ENCODE results near the gene NOTCH2.

NOTCH2 gene

DNA sequence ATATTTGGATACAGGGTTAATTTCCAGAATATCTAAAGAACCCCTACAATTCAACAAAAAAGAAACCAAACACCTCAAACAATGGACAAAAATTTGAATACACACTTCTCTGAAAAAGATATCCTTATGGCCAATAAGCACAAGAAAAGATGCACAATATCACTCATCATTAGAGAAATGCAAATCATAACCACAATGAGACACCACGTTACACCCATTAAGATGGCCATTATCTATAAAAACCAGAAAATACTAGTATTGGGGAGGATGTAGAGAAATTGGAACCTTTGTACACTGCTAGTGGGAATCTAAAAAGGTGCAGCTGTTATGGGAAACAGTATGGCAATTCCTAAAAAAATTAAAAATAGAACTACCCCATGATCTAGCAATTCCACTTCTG, 178.1 kb downstream of the NOTCH2 start:
- Histone ChIP-seq H3K14ac (ENCODE audit: low read length) (no peak overlapping the region), H3K9ac (ENCODE audit: low read depth, low read length, poor library complexity) (no peak overlapping the region), H3K4me1 (ENCODE audit: control insufficient read depth in 2 of 2, insufficient read depth in 1 of 2, low read depth in 1 of 2, low read length in 2 of 2) (no peaks in the 10 kb centered on the region), H2BK120ac (ENCODE audit: low read depth, low read length) (no peak overlapping the region), H3K23ac (ENCODE audit: low read depth, low read length, poor library complexity) (no peak overlapping the region), H3K18ac (ENCODE audit: low read length) (no peak overlapping the region), H4K8ac (ENCODE audit: low read depth, low read length) (no peak overlapping the region), H2BK15ac (ENCODE audit: low read length) (no peak overlapping the region), H3K79me1 (ENCODE audit: low read depth, low read length) (no peaks in the 10 kb centered on the region), H2AK5ac (ENCODE audit: low read depth, low read length) (no peak overlapping the region), H3K27me3 (ENCODE audit: control insufficient read depth in 3 of 3, insufficient read depth in 3 of 3, low read depth in 1 of 3, low read length in 3 of 3) (no peaks in the 10 kb centered on the region), H3K27ac (replicated peaks; ENCODE audit: low read length) (no peak overlapping the region), H2BK5ac (ENCODE audit: low read length) (no peak overlapping the region), H3K4me3 (ENCODE audit: low read length in 2 of 2) (no peak overlapping the region), H3K9me3 (replicated peaks in 1 of 2; ENCODE audit: control insufficient read depth in 2 of 2, insufficient read depth in 1 of 2, low read depth in 1 of 2, low read length in 2 of 2) (peaks cover 1 to 6% of the 10 kb centered on the region in 2 donors), H2BK12ac (ENCODE audit: low read length) (no peak overlapping the region), H2AFZ (ENCODE audit: low read length) (no peak overlapping the region), H3K4me2 (ENCODE audit: insufficient read depth, low read length, poor library complexity, severe bottlenecking) (no peak overlapping the region), H4K91ac (ENCODE audit: low read depth, low read length, poor library complexity) (no peak overlapping the region), H3K4ac (ENCODE audit: low read length) (no peak overlapping the region), H3K36me3 (replicated peaks in 1 of 2; ENCODE audit: control insufficient read depth in 2 of 2, insufficient read depth in 2 of 2, low read length in 2 of 2) (no peaks in the 10 kb centered on the region)
- WGBS, 2 donors (ENCODE audit: extremely low coverage in 2 of 2, insufficient read length in 2 of 2, insufficient replicate concordance in 1 of 2), result no CpG with 5 or more reads among the region's 1 CpG
- DNase-seq (ENCODE audit: low spot score), result no peak

DNA sequence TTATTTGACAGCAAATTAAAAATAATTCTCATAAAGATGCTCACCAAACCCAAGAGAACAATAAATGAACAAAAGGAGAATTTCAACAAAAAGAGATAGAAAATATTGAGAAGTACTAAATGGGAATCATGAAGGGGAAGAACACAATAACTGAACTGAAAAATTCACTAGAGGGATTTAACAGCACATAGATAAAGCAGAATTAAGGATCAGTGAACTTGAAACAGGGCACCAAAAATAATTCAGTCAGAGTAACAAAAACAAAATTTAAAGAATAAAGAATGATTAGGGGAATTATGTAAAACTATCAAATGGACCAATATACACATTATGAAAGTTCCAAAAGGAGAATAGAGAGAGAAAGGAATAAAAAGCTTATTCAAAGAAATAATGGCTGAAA, 181.0 kb downstream of the NOTCH2 start:
- Histone ChIP-seq H2BK12ac (ENCODE audit: low read length) (no peak overlapping the region), H3K9ac (ENCODE audit: low read depth, low read length, poor library complexity) (no peak overlapping the region), H2BK15ac (ENCODE audit: low read length) (no peak overlapping the region), H3K4me1 (ENCODE audit: control insufficient read depth in 2 of 2, insufficient read depth in 1 of 2, low read depth in 1 of 2, low read length in 2 of 2) (no peaks in the 10 kb centered on the region), H2BK120ac (ENCODE audit: low read depth, low read length) (no peak overlapping the region), H3K18ac (ENCODE audit: low read length) (no peak overlapping the region), H3K14ac (ENCODE audit: low read length) (no peak overlapping the region), H2AFZ (ENCODE audit: low read length) (no peak overlapping the region), H3K4me3 (ENCODE audit: low read length in 2 of 2) (no peak overlapping the region), H3K23ac (ENCODE audit: low read depth, low read length, poor library complexity) (no peak overlapping the region), H3K27me3 (ENCODE audit: control insufficient read depth in 3 of 3, insufficient read depth in 3 of 3, low read depth in 1 of 3, low read length in 3 of 3) (peaks cover 0 to 9% (median 0%) of the 10 kb centered on the region in 3 experiments), H3K79me1 (ENCODE audit: low read depth, low read length) (no peaks in the 10 kb centered on the region), H2AK5ac (ENCODE audit: low read depth, low read length) (no peak overlapping the region), H4K91ac (ENCODE audit: low read depth, low read length, poor library complexity) (no peak overlapping the region), H3K36me3 (replicated peaks in 1 of 2; ENCODE audit: control insufficient read depth in 2 of 2, insufficient read depth in 2 of 2, low read length in 2 of 2) (no peaks in the 10 kb centered on the region), H3K4ac (ENCODE audit: low read length) (no peak overlapping the region), H2BK5ac (ENCODE audit: low read length) (no peak overlapping the region), H3K27ac (replicated peaks; ENCODE audit: low read length) (no peak overlapping the region), H4K8ac (ENCODE audit: low read depth, low read length) (no peak overlapping the region), H3K4me2 (ENCODE audit: insufficient read depth, low read length, poor library complexity, severe bottlenecking) (no peak overlapping the region), H3K9me3 (replicated peaks in 1 of 2; ENCODE audit: control insufficient read depth in 2 of 2, insufficient read depth in 1 of 2, low read depth in 1 of 2, low read length in 2 of 2) (peaks cover 1 to 6% of the 10 kb centered on the region in 2 donors)
- no peak for DNase-seq (ENCODE audit: low spot score)

DNA sequence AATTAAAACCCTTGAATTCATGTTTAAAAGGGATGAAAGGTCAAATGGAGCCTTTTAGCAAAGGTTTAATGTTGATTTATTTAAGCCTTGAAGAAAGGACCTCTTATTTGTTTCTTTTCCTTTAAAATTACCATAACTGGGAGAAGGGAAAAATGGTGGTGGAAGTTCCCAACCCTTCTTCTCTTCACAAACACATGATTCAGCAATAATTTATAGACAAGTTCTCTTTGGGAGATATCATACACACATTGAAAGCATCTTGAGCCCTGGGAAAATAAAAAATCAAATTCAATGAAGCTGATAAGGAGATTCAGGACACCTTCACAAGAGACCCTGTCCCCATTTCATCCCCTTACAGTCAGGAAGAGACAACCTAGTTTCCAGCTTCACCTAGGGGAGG, 182.0 kb downstream of the NOTCH2 start:
- no peak overlapping the region for H2AK5ac ChIP-seq (ENCODE audit: low read depth, low read length)
- no peak overlapping the region for H3K4me3 ChIP-seq (ENCODE audit: low read length in 2 of 2)
- H3K23ac ChIP-seq (ENCODE audit: low read depth, low read length, poor library complexity), result no peak overlapping the region
- no peak overlapping the region for H3K4ac ChIP-seq (ENCODE audit: low read length)
- H3K9me3 ChIP-seq (replicated peaks in 1 of 2; ENCODE audit: control insufficient read depth in 2 of 2, insufficient read depth in 1 of 2, low read depth in 1 of 2, low read length in 2 of 2), result peaks cover 1 to 6% of the 10 kb centered on the region in 2 donors
- no peak overlapping the region for H4K8ac ChIP-seq (ENCODE audit: low read depth, low read length)
- H3K14ac ChIP-seq (ENCODE audit: low read length), result no peak overlapping the region
- H3K27ac ChIP-seq (replicated peaks; ENCODE audit: low read length), result no peak overlapping the region
- no peaks in the 10 kb centered on the region for H3K79me1 ChIP-seq (ENCODE audit: low read depth, low read length)
- H2AFZ ChIP-seq (ENCODE audit: low read length), result no peak overlapping the region
- H3K27me3 ChIP-seq (ENCODE audit: control insufficient read depth in 3 of 3, insufficient read depth in 3 of 3, low read depth in 1 of 3, low read length in 3 of 3), result peaks cover 0 to 9% (median 0%) of the 10 kb centered on the region in 3 experiments
- no peak overlapping the region for H2BK120ac ChIP-seq (ENCODE audit: low read depth, low read length)
- peaks cover 0 to 2% of the 10 kb centered on the region in 2 donors for H3K4me1 ChIP-seq (ENCODE audit: control insufficient read depth in 2 of 2, insufficient read depth in 1 of 2, low read depth in 1 of 2, low read length in 2 of 2)
- DNase-seq (ENCODE audit: low spot score), result no peak
- H3K18ac ChIP-seq (ENCODE audit: low read length), result no peak overlapping the region
- no peak overlapping the region for H2BK5ac ChIP-seq (ENCODE audit: low read length)
- no peak overlapping the region for H2BK15ac ChIP-seq (ENCODE audit: low read length)
- H2BK12ac ChIP-seq (ENCODE audit: low read length), result no peak overlapping the region
- H3K9ac ChIP-seq (ENCODE audit: low read depth, low read length, poor library complexity), result no peak overlapping the region
- H3K4me2 ChIP-seq (ENCODE audit: insufficient read depth, low read length, poor library complexity, severe bottlenecking), result no peak overlapping the region
- H4K91ac ChIP-seq (ENCODE audit: low read depth, low read length, poor library complexity), result no peak overlapping the region
- no peaks in the 10 kb centered on the region for H3K36me3 ChIP-seq (replicated peaks in 1 of 2; ENCODE audit: control insufficient read depth in 2 of 2, insufficient read depth in 2 of 2, low read length in 2 of 2)

DNA sequence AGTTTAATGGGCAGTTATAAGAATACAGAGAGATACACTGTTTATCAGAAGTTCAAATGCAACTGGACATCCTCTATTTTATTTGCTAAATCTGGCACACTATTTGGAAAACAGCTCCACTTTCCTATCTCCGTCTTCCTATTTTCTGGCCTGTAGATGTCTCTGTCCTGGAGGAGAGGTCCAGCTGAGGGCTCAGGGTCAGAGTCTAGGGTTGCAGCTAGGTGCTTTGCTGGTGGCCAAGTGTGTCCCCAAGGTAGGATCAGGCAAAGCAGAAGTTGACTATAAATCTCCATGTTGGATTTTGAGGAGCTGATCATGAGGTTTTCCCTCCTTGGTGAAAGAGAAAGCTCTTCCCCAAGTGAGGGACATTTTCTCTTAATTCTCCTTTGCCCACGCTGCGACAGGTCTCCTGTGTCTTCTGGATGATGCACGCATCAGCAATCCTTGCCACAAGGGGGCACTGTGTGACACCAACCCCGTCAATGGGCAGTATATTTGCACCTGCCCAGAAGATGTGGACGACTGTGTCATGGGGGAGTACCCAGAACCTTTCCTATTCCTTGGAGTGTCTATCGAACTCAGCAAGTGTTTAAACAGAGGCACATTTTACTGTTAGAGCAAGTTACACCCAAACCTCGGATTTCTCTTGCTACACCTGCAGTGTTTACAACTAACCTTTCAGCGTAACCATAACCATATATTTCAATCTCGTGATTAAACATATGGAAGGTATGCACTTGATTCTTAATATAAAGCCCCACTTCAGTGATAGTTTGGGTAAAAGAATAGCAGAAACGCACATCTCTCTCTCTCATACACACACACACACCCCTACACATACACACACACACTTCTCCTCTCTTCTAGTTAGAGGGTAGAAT, 183.3 kb downstream of the NOTCH2 start:
- Histone ChIP-seq H3K4ac (ENCODE audit: low read length) (no peak overlapping the region), H3K9me3 (replicated peaks in 1 of 2; ENCODE audit: control insufficient read depth in 2 of 2, insufficient read depth in 1 of 2, low read depth in 1 of 2, low read length in 2 of 2) (peaks cover 1 to 6% of the 10 kb centered on the region in 2 donors), H4K91ac (ENCODE audit: low read depth, low read length, poor library complexity) (no peak overlapping the region), H2BK15ac (ENCODE audit: low read length) (no peak overlapping the region), H4K8ac (ENCODE audit: low read depth, low read length) (no peak overlapping the region), H3K27me3 (ENCODE audit: control insufficient read depth in 3 of 3, insufficient read depth in 3 of 3, low read depth in 1 of 3, low read length in 3 of 3) (peaks cover 0 to 9% (median 0%) of the 10 kb centered on the region in 3 experiments), H3K18ac (ENCODE audit: low read length) (no peak overlapping the region), H3K9ac (ENCODE audit: low read depth, low read length, poor library complexity) (no peak overlapping the region), H3K4me1 (ENCODE audit: control insufficient read depth in 2 of 2, insufficient read depth in 1 of 2, low read depth in 1 of 2, low read length in 2 of 2) (peaks cover 0 to 4% of the 10 kb centered on the region in 2 donors), H2AFZ (ENCODE audit: low read length) (no peak overlapping the region), H2AK5ac (ENCODE audit: low read depth, low read length) (no peak overlapping the region), H3K4me3 (ENCODE audit: low read length in 2 of 2) (no peak overlapping the region), H3K23ac (ENCODE audit: low read depth, low read length, poor library complexity) (no peak overlapping the region), H3K36me3 (replicated peaks in 1 of 2; ENCODE audit: control insufficient read depth in 2 of 2, insufficient read depth in 2 of 2, low read length in 2 of 2) (no peaks in the 10 kb centered on the region), H2BK120ac (ENCODE audit: low read depth, low read length) (no peak overlapping the region), H3K79me1 (ENCODE audit: low read depth, low read length) (no peaks in the 10 kb centered on the region), H2BK5ac (ENCODE audit: low read length) (no peak overlapping the region), H3K4me2 (ENCODE audit: insufficient read depth, low read length, poor library complexity, severe bottlenecking) (no peak overlapping the region), H2BK12ac (ENCODE audit: low read length) (no peak overlapping the region), H3K27ac (replicated peaks; ENCODE audit: low read length) (no peak overlapping the region), H3K14ac (ENCODE audit: low read length) (no peak overlapping the region)
- DNase-seq (ENCODE audit: low spot score), result no peak
- no CpG with 5 or more reads among the region's 11 CpGs for WGBS, 2 donors (ENCODE audit: extremely low coverage in 2 of 2, insufficient read length in 2 of 2, insufficient replicate concordance in 1 of 2)
